Mammary epithelial cell (primary cell): ENCODE results near the gene RPH3AL.

Experiments
- EZH2 ChIP-seq: IDR thresholded peaks from 2 replicates; pipeline ENCODE4 v1.6.1; 2012; ENCODE audit warnings: low read length, inconsistent platforms, borderline replicate concordance
- TF ChIP-seq, protein P1 (sequence below), 2 donors: IDR thresholded peaks in 1 of 2; conservative IDR thresholded peaks in 1 of 2; 2 replicates each; pipeline ENCODE4 v1.5.1; 2011 to 2012; ENCODE audit warnings: inconsistent platforms in 2 of 2, low read length in 2 of 2, mild to moderate bottlenecking in 2 of 2, control low read depth in 1 of 2, low read depth in 1 of 2; ENCODE audit not compliant: insufficient read depth in 1 of 2; ENCODE audit errors: extremely low read depth in 1 of 2

GRCh38 chr17:356671-357434 lies 4.2 kb upstream of the RPH3AL start:
- TF ChIP-seq, protein P1, sequence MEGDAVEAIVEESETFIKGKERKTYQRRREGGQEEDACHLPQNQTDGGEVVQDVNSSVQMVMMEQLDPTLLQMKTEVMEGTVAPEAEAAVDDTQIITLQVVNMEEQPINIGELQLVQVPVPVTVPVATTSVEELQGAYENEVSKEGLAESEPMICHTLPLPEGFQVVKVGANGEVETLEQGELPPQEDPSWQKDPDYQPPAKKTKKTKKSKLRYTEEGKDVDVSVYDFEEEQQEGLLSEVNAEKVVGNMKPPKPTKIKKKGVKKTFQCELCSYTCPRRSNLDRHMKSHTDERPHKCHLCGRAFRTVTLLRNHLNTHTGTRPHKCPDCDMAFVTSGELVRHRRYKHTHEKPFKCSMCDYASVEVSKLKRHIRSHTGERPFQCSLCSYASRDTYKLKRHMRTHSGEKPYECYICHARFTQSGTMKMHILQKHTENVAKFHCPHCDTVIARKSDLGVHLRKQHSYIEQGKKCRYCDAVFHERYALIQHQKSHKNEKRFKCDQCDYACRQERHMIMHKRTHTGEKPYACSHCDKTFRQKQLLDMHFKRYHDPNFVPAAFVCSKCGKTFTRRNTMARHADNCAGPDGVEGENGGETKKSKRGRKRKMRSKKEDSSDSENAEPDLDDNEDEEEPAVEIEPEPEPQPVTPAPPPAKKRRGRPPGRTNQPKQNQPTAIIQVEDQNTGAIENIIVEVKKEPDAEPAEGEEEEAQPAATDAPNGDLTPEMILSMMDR (conservative IDR thresholded peaks at IDR 0.05 in 1 of 2, IDR thresholded peaks at IDR 0.05 in 1 of 2; ENCODE audit: extremely low read depth in 1 of 2, insufficient read depth in 1 of 2, low read depth in 1 of 2, low read length in 2 of 2), result no peak
- TF ChIP-seq EZH2, result no peak
